ENCODE measurements around the gene B9D1. TPM values are rescaled to one million over a fixed set of nuclear protein-coding genes. Genes with fewer than 3 reads are reported as not detected.

B9D1 gene
- total and polyA plus RNA-seq, 9 of the 15 experiments (the other 6 are each of a cell fraction or from before 2014, with no cell fraction given): 8.9 to 28.0 (median 17.9) TPM

DNA sequence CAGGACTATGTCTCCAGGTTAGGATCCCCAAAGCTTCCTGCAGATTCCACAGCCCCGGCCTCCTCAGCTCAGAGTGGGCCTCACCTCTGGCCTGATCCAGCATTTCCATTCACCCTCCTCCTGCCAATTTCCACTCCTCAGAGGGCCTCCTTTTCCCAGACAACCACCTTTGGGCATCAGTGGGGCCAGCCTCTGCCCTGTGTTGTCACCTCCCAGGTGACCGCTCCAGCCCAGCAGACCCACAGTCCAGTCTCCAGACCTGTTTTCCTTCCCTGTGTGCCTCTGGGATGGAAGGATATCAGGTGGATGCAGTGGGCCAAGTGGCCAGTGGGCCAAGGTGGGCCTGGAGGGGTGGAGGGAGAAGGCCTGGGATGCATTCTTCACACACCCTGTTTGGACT is 32.7 kb downstream of the B9D1 start:
- intact Hi-C loops (cut with micrococcal nuclease): no loop called here
- ATAC-seq (no peak), FAIRE-seq (no peak), DNase-seq (ENCODE audit: extremely low read depth in 1 of 4, low spot score in 3 of 4) (no peak)
- TF ChIP-seq TAF7 (tag; IDR thresholded peaks at IDR 0.05) (no peak), ZKSCAN1 (IDR thresholded peaks at IDR 0.05; ENCODE audit: low read depth, low read length) (no peak), NFXL1 (CRISPR knock-in tag; IDR thresholded peaks at IDR 0.05) (no peak), CEBPB (tag; IDR thresholded peaks at IDR 0.05) (no peak), DPF2 (IDR thresholded peaks at IDR 0.05) (no peak), EP400 (IDR thresholded peaks at IDR 0.05) (no peak), DMBX1 (CRISPR knock-in tag; IDR thresholded peaks at IDR 0.05; ENCODE audit: borderline replicate concordance) (no peak), MAFG (tag; conservative IDR thresholded peaks at IDR 0.05) (no peak), FOXA3 (CRISPR knock-in tag; conservative IDR thresholded peaks at IDR 0.05 in 1 of 2, IDR thresholded peaks at IDR 0.05 in 1 of 2) (no peak), RBFOX2 (IDR thresholded peaks at IDR 0.05; ENCODE audit: low read depth, low read length) (no peak), MBD2 (IDR thresholded peaks at IDR 0.05; ENCODE audit: borderline replicate concordance, low read depth) (no peak), MAFK (IDR thresholded peaks at IDR 0.05; ENCODE audit: low read length) (no peak), HDAC6 (IDR thresholded peaks at IDR 0.05; ENCODE audit: low read depth, low read length) (no peak), STAG1 (CRISPR knock-in tag; IDR thresholded peaks at IDR 0.05; ENCODE audit: borderline replicate concordance) (no peak), SAP30 (IDR thresholded peaks at IDR 0.05; ENCODE audit: borderline replicate concordance, insufficient read depth, low read depth, low read length, poor library complexity, severe bottlenecking) (no peak), LCOR (CRISPR knock-in tag; IDR thresholded peaks at IDR 0.05) (no peak), ZKSCAN8 (CRISPR knock-in tag; IDR thresholded peaks at IDR 0.05) (no peak)
- TF ChIP-seq, protein P1, sequence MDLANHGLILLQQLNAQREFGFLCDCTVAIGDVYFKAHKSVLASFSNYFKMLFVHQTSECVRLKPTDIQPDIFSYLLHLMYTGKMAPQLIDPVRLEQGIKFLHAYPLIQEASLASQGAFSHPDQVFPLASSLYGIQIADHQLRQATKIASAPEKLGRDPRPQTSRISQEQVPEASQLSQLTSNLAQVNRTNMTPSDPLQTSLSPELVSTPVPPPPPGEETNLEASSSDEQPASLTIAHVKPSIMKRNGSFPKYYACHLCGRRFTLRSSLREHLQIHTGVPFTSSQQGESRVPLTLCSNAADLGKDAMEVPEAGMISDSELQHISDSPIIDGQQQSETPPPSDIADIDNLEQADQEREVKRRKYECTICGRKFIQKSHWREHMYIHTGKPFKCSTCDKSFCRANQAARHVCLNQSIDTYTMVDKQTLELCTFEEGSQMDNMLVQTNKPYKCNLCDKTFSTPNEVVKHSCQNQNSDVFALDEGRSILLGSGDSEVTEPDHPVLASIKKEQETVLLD (IDR thresholded peaks at IDR 0.05): no peak
- TF ChIP-seq, protein P2, sequence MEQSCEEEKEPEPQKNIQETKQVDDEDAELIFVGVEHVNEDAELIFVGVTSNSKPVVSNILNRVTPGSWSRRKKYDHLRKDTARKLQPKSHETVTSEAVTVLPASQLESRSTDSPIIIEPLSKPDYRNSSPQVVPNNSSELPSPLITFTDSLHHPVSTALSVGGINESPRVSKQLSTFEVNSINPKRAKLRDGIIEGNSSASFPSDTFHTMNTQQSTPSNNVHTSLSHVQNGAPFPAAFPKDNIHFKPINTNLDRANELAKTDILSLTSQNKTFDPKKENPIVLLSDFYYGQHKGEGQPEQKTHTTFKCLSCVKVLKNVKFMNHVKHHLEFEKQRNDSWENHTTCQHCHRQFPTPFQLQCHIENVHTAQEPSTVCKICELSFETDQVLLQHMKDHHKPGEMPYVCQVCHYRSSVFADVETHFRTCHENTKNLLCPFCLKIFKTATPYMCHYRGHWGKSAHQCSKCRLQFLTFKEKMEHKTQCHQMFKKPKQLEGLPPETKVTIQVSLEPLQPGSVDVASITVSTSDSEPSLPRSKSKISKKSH (CRISPR knock-in tag; IDR thresholded peaks at IDR 0.05): no peak
- H3K9me1 ChIP-seq (ENCODE audit: control insufficient read depth, insufficient read depth, low read length): no peaks in the 10 kb centered on the region
- no peaks in the 10 kb centered on the region for H4K20me1 ChIP-seq (replicated peaks; ENCODE audit: control insufficient read depth, insufficient read depth, low read length)
- no peaks in the 10 kb centered on the region for H3K9me3 ChIP-seq (replicated peaks; ENCODE audit: control insufficient read depth, insufficient read depth, low read depth, low read length)
- H3K27ac ChIP-seq (ENCODE audit: extremely low read depth, low read depth, low read length): no peak overlapping the region
- ChIA-PET POLR2A (no interaction called here), CTCF (ENCODE audit: low intra/inter-chr PET ratio) (no interaction called here)
- no peaks in the 10 kb centered on the region; the same call in 2 of the 3 replicates for H3K36me3 ChIP-seq (ENCODE audit: control insufficient read depth, insufficient read depth, low read length)
- H3K9ac ChIP-seq (ENCODE audit: insufficient read depth in 1 of 2, low read depth in 2 of 2, low read length in 2 of 2): no peak overlapping the region; a peak in 1 of 4 replicates
- no peaks in the 10 kb centered on the region for H3K79me2 ChIP-seq (ENCODE audit: control insufficient read depth, insufficient read depth, low read length)
- 100% methylated on average over 1 of the region's 2 CpGs for WGBS (ENCODE audit: insufficient coverage, low coverage, missing lambda C conversion rate)
- in situ Hi-C loops (cut with MboI): no loop called here
- peaks cover 0 to 7% of the 10 kb centered on the region in 2 experiments; a peak in 2 of 5 replicates for H3K4me1 ChIP-seq (replicated peaks in 1 of 2; ENCODE audit: control insufficient read depth in 2 of 2, insufficient read depth in 2 of 2, low read length in 2 of 2)
- H3K27me3 ChIP-seq (ENCODE audit: control insufficient read depth in 2 of 2, insufficient read depth in 2 of 2, low read length in 2 of 2): no peaks in the 10 kb centered on the region
- no TSS peak for BruUV-seq (replicated peaks)
- no peak overlapping the region for H3K4me2 ChIP-seq (ENCODE audit: insufficient read depth, low read length)
- H2AFZ ChIP-seq (ENCODE audit: low read depth, low read length): no peak overlapping the region
- no peak overlapping the region for H3K4me3 ChIP-seq

Data from K562 (cell line).